IMR-90 (cell line): ENCODE data around the gene ZYG11B. TPM values are rescaled to one million over a fixed set of nuclear protein-coding genes. Genes with fewer than 3 reads are reported as not detected.
"Not testable (repeated sequence)": the region's sequence is repeated elsewhere in the genome, so short reads cannot be mapped to it uniquely, and the experiment has no call there.

Source experiments
- ATAC-seq: fragments of 200-7000 bp; cut with Tn5 transposase; 2 replicates; pipeline ENCODE4 v1.9.1; 2020; ENCODE audit warnings: low read depth, mild to moderate bottlenecking, moderate library complexity
- BruUV-seq: library from RNA; stranded (reverse); fragments of 400-500 nt; replicated peaks from 2 replicates; lab custom pipeline; 2021; lab: Mats Ljungman, UMichigan
- CTCF ChIA-PET: fragments of 300-600 bp; formaldehyde crosslinking; extraction: SDS; loops from one replicate; lab custom pipeline; 2021; ENCODE audit warnings: antibody characterized with exemption; lab: Yijun Ruan, JAX
- POLR2A ChIA-PET: fragments of 300-600 bp; sonication (Branson Sonifier 250); formaldehyde crosslinking; loops from one replicate; lab custom pipeline; 2022; ENCODE audit warnings: antibody characterized with exemption; ENCODE audit not compliant: unreplicated experiment; lab: Charles Lee
- DNase-seq: peaks from one replicate; pipeline ENCODE4 v3.0.0; 2013
- H2AFZ ChIP-seq: replicated peaks from 2 replicates; pipeline ENCODE3; 2013; ENCODE audit warnings: low read length, mild to moderate bottlenecking; ENCODE audit not compliant: poor library complexity
- H2AK5ac ChIP-seq: 2 replicates; pipeline ENCODE4 v1.6.1; 2013; ENCODE audit warnings: low read depth, low read length, inconsistent platforms
- H2AK9ac ChIP-seq: replicated peaks from 2 replicates; pipeline ENCODE3; 2013; ENCODE audit warnings: mild to moderate bottlenecking, low read depth, low read length, moderate library complexity; ENCODE audit not compliant: poor library complexity
- H2BK120ac ChIP-seq: 2 replicates; pipeline ENCODE4 v1.6.1; 2013; ENCODE audit warnings: low read depth, low read length, inconsistent platforms
- H2BK15ac ChIP-seq: 3 replicates; pipeline ENCODE4 v1.6.1; 2013; ENCODE audit warnings: low read depth, low read length, inconsistent platforms
- H2BK20ac ChIP-seq: 2 replicates; pipeline ENCODE4 v1.6.1; 2013; ENCODE audit warnings: low read depth, mild to moderate bottlenecking, inconsistent platforms, low read length, moderate library complexity
- H2BK5ac ChIP-seq: 2 replicates; pipeline ENCODE4 v1.6.1; 2013; ENCODE audit warnings: mild to moderate bottlenecking, low read depth, low read length, inconsistent platforms; ENCODE audit not compliant: poor library complexity, severe bottlenecking
- H3K14ac ChIP-seq: replicated peaks from 2 replicates; pipeline ENCODE4 v1.6.1; 2013; ENCODE audit warnings: low read depth, low read length, inconsistent platforms
- H3K18ac ChIP-seq: 2 replicates; pipeline ENCODE4 v1.6.1; 2013; ENCODE audit warnings: low read depth, low read length, control low read depth
- H3K23ac ChIP-seq: 2 replicates; pipeline ENCODE4 v1.6.1; 2013; ENCODE audit warnings: low read depth, low read length, inconsistent platforms
- H3K27ac ChIP-seq: 2 replicates; pipeline ENCODE4 v1.5.1; 2013; ENCODE audit warnings: mild to moderate bottlenecking, control low read depth, low read length; ENCODE audit not compliant: insufficient read depth
- H3K27me3 ChIP-seq: 2 replicates; pipeline ENCODE4 v1.6.1; 2013; ENCODE audit warnings: low read length; ENCODE audit not compliant: control insufficient read depth, insufficient read depth
- H3K36me3 ChIP-seq: 2 replicates; pipeline ENCODE4 v1.6.1; 2013; ENCODE audit warnings: low read length, mixed read lengths; ENCODE audit not compliant: control insufficient read depth, insufficient read depth
- H3K4ac ChIP-seq: 2 replicates; pipeline ENCODE4 v1.6.1; 2013; ENCODE audit warnings: low read depth, low read length, inconsistent platforms
- H3K4me1 ChIP-seq: 2 replicates; pipeline ENCODE4 v1.6.1; 2013; ENCODE audit warnings: low read length, mixed read lengths; ENCODE audit not compliant: control insufficient read depth, insufficient read depth
- H3K4me2 ChIP-seq: 2 replicates; pipeline ENCODE4 v1.6.1; 2013; ENCODE audit warnings: low read depth, mild to moderate bottlenecking, control low read depth, low read length, moderate library complexity
- H3K4me3 ChIP-seq: 2 replicates; pipeline ENCODE4 v1.5.1; 2013; ENCODE audit warnings: low read depth, mild to moderate bottlenecking, control low read depth, low read length, moderate library complexity; ENCODE audit not compliant: insufficient read depth
- H3K56ac ChIP-seq: 2 replicates; pipeline ENCODE4 v1.6.1; 2013; ENCODE audit warnings: low read length, inconsistent platforms; ENCODE audit not compliant: insufficient read depth; ENCODE audit errors: extremely low read depth
- H3K79me1 ChIP-seq, 2 experiments: 2 replicates each; pipeline ENCODE4 v1.6.1; 2013; ENCODE audit warnings: low read length in 2 of 2, inconsistent platforms in 1 of 2, low read depth in 1 of 2
- H3K9ac ChIP-seq: 2 replicates; pipeline ENCODE4 v1.6.1; 2013; ENCODE audit warnings: low read depth, low read length, control low read depth
- H3K9me1 ChIP-seq: 2 replicates; pipeline ENCODE4 v1.6.1; 2013; ENCODE audit warnings: low read length, inconsistent platforms; ENCODE audit not compliant: insufficient read depth
- H3K9me3 ChIP-seq: 2 replicates; pipeline ENCODE4 v1.6.1; 2013; ENCODE audit warnings: low read length; ENCODE audit not compliant: control insufficient read depth, insufficient read depth
- H4K20me1 ChIP-seq: 2 replicates; pipeline ENCODE4 v1.6.1; 2013; ENCODE audit warnings: low read length, inconsistent platforms; ENCODE audit not compliant: insufficient read depth
- H4K5ac ChIP-seq: 2 replicates; pipeline ENCODE4 v1.6.1; 2013; ENCODE audit warnings: mild to moderate bottlenecking, low read depth, low read length, control low read depth
- H4K8ac ChIP-seq, 2 experiments: 2 replicates each; pipeline ENCODE4 v1.6.1; 2013; ENCODE audit warnings: low read depth in 2 of 2, low read length in 2 of 2, control low read depth in 1 of 2, inconsistent platforms in 1 of 2
- H4K91ac ChIP-seq: 2 replicates; pipeline ENCODE4 v1.6.1; 2013; ENCODE audit warnings: low read depth, low read length, inconsistent platforms; ENCODE audit not compliant: insufficient read depth
- WGBS, 2 experiments: methylation state at CpG; one replicate each; pipeline versions ENCODE4 v1.1.5 to v1.1.7; 2013; ENCODE audit warnings: missing lambda C conversion rate in 2 of 2; ENCODE audit not compliant: insufficient read length in 1 of 2; ENCODE audit errors: extremely low coverage in 2 of 2; 5-methylcytosine and 5-hydroxymethylcytosine counted together
- dilution Hi-C: fragments of 300-500 bp; cut with HindIII; formaldehyde crosslinking; loops from one replicate; pipeline ENCODE4 v1.14.3; 2018; ENCODE audit warnings: low sequenced_read_pairs; ENCODE audit not compliant: unreplicated experiment
- in situ Hi-C: fragments of 300-500 bp; cut with MboI; formaldehyde crosslinking; loops from 3 replicates; pipeline ENCODE4 v1.14.3; 2019; ENCODE audit warnings: low sequenced_read_pairs, inconsistent platforms, mixed read lengths
- intact Hi-C: fragments of 100-400 bp; cut with micrococcal nuclease; formaldehyde crosslinking; loops from 2 replicates; pipeline ENCODE4 v1.10.0; 2022
- polyA plus RNA-seq, 3 experiments: library from polyadenylated mRNA; depleted of rRNA; stranded (reverse); fragments of >200 nt; gene quantifications; 2 replicates each; pipeline ENCODE4 v1.2.3, GENCODE V29; 2012; ENCODE audit warnings: low replicate concordance in 1 of 3
- total RNA-seq: library from RNA; depleted of rRNA; stranded (reverse); fragments of >200 nt; gene quantifications from 2 replicates; pipeline ENCODE4 v1.2.3, GENCODE V29; 2012

The ZYG11B gene
- total and polyA plus RNA-seq, 2 of the 4 experiments (the other 2 are of a cell fraction): 8.1 to 55.2 TPM

- dilution Hi-C loops, H3K9me1 ChIP-seq, H3K4me2 ChIP-seq, H3K9me3 ChIP-seq, H3K23ac ChIP-seq, H3K14ac ChIP-seq, H3K4ac ChIP-seq, H3K56ac ChIP-seq, BruUV-seq, H2AFZ ChIP-seq, H3K18ac ChIP-seq, H3K27me3 ChIP-seq, H4K5ac ChIP-seq, H3K4me3 ChIP-seq, H3K27ac ChIP-seq, ATAC-seq, in situ Hi-C loops, H4K8ac ChIP-seq, intact Hi-C loops, H2BK5ac ChIP-seq, H3K9ac ChIP-seq, H3K4me1 ChIP-seq, DNase-seq, H2AK5ac ChIP-seq, H2BK20ac ChIP-seq, H2AK9ac ChIP-seq, CTCF ChIA-PET, POLR2A ChIA-PET, H4K91ac ChIP-seq, H2BK15ac ChIP-seq, H2BK120ac ChIP-seq, H4K20me1 ChIP-seq, H3K79me1 ChIP-seq: not testable (repeated sequence)
- no CpG with 5 or more reads among the region's 7 CpGs for WGBS, 2 experiments
- H3K36me3 ChIP-seq: peaks cover 15% of the 10 kb centered on the region
These were observed 67.5 kb downstream of the ZYG11B start for GRCh38 chr1:52793717-52794116.
